Stimulated activated CD8-positive, alpha-beta memory T cell treated with anti-CD3 and anti-CD28 coated beads, Interleukin-15, amount 100 ng/mL, for 24 hours (primary cell): ENCODE measurements around the gene AUH.

Experiments used
- DNase-seq: peaks from one replicate; pipeline ENCODE4 v3.0.0-alpha.2; 2020; ENCODE audit warnings: low read depth

The AUH gene

GRCh38 chr9:91188719-91189590 is 172.8 kb downstream of the AUH start:
- DNase-seq, result no peak

DNA sequence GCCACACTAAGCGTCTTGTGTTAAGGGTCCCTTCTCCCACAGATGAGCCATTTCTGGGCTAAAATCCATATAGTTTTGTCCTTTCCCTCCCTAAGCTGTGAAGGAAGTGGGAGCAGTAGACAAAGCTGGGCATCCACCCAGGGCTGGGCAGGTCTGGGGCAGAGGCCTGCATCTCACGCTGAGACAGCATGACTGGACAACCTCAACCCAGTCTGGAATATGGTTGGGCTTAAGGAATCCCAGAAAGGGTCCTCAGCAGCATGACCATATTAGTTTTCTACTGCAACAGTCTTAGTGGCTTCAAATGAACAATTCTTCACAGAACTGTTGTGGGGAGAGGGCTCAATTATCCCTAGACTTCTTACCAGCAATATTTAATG is 173.8 kb downstream of the AUH start:
- DNase-seq, result no peak

- DNase-seq, result no peak
These were observed 174.3 kb downstream of the AUH start for GRCh38 chr9:91187311-91187964.

DNA sequence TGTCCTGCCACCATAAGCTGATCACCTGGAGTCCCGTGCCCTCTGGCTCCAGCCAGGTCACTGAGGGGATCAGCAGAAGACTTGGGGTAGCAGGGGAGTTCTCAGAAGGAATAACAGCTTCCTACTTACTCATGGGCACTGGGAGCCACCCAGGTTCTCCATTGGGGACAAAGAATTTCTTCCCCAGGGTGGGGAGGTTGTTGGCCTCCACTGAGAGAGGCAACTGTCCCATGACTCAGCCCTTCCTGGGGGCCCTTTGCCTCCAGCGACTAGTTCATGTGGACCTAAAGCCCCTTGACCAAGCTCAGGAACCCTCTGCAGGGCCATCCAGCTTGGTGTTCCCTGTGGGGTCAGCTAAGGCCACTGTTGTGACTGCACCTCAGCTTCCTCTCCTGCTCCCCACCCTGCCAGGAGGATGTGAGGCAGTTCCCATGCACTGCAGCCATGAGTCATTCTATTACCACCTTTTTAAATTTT is 175.0 kb downstream of the AUH start:
- no peak for DNase-seq

GRCh38 chr9:91185193-91185886 is 176.4 kb downstream of the AUH start:
- no peak for DNase-seq

GRCh38 chr9:91182429-91183225 is 179.1 kb downstream of the AUH start:
- DNase-seq, result no peak

DNA sequence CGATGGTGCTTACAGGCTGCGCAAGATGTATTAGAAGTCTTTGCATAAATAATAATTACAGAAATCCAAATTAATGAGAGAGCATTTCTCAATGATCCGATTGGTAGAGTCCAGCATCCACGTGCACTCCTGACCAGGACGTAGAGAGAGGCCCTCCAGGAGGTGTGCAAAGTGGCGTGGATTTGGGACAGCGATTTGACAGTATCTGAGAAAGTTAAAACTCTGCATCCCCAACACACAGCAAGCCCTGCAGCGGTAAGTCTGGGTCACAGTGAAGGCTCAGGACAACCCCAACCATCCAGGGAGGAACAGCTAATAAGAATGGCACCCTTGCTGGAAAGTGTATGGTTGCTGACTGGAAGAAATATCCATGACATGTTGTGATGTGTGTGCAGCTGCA is 180.2 kb downstream of the AUH start:
- DNase-seq, result no peak

DNA sequence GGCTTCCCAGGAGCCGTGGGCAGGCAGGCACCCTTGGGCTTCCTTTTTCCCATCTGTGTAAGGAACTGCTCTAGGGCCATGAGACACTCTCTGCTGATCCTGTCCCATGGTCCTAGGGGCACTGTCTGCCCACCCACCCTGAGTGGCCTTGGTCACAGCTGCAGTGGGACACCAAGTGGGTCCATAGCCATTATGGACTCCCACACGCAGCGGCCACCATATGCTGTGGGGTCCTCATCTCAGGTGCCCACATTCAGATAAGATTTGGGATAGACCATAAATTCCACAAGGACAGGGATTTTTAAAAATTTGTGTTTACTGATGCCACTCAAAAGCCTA is 180.8 kb downstream of the AUH start:
- DNase-seq, result no peak

- no peak for DNase-seq
These were observed 181.3 kb downstream of the AUH start for GRCh38 chr9:91180240-91180929.

- no peak for DNase-seq
These were observed 182.2 kb downstream of the AUH start for GRCh38 chr9:91179237-91180138.

GRCh38 chr9:91178281-91179236 is 183.2 kb downstream of the AUH start:
- DNase-seq, result no peak

DNA sequence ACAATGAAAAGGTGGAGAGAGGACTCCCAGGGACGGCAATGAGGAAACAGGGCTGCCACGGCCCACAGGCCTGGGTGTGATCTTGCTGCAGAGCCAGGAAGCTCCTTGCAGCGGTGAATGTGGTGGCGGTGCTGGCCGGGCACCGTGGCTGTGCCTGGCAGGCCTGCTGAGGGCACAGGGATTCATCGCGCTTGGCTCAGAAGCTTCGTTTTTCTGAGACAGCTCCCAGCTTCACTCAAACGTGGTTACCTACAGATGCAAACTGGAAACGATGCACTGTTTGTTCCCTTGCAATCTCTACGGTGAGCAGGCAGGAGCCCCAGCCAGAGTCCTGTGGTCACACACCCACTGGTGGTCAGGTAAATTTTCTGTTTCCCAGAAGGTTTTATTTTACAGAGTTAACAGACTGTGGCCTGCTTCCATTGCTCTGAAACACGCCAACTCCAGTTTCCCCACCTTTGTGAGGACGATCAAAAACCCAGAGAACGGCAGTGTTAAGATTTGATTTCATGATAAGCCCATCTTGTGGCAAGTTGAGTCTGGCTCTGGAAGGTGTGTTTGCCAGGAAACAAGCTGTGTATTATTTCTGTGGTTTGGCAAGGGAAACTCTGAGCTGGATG is 183.9 kb downstream of the AUH start:
- DNase-seq, result no peak

- DNase-seq, result no peak
These were observed 184.6 kb downstream of the AUH start for GRCh38 chr9:91177081-91177480.

GRCh38 chr9:91176426-91176825 is 185.3 kb downstream of the AUH start:
- DNase-seq, result no peak

- DNase-seq, result no peak
These were observed 186.9 kb downstream of the AUH start for GRCh38 chr9:91174772-91175171.

GRCh38 chr9:91172329-91172728 is 189.4 kb downstream of the AUH start:
- no peak for DNase-seq

DNA sequence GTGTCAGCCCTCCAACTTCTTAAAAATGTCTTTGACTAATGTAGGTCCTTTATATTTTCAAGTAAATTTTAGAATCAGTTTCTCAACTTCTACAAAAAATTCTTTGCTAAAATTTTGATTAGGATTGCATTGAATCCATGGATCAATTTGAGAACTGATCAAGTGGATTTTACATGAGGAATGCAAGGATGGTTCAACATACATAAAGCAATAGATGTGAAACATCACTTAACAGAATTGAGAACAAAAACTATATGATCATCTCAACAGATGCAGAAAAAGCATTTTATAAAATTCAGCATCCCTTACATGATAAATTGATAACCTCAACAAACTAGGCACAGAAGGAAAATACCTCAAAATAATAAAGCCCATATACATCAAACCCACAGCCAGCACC is 190.8 kb downstream of the AUH start:
- no peak for DNase-seq

- no peak for DNase-seq
These were observed 194.8 kb downstream of the AUH start for GRCh38 chr9:91166796-91167366.
